ENCODE results near the gene PNPLA2.

The PNPLA2 gene

DNA sequence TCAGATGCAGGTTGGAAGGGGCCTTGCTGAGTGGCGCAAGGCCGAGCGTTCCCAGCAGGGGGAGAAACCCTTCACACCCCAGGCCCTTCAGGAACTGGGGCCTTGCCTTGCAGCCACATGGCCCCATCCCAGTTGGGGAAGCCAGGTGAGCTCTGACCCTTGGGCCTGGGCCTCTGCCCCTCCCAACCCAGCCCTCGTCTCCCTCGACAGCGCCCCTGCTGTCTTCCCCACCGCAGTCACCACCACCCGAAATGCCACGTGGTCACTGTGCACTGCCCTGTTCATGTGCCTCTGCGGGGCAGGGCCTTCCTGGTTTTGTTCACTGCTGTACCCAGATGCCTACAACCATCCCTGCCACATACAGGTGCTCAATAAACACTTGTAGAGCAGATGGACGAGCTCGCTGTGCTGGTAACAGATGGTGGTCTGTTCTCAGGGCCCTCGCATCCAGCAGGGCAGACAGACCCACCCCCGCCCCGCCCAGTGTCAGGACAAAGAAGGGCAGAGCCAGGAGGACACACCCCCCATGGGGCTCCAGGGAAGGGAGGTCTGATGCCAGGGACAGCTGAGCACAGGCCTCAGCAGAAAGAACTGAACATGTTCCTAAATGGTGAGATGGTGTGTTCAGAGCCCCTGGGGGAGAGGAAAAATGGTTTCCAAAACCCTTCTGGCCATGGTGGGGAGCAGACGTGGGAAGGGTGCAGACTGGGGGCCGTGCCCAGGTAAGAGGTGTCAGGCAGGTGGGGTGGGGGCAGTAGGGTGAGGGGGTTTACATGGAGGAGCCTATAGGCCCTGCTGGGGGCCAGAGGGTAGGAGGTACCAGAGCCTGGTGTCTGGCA, 19.9 kb downstream of the PNPLA2 start:
- no peak overlapping the region; the same call in 1 of the 2 replicates for H3K27ac ChIP-seq
- TF ChIP-seq CTCF (conservative IDR thresholded peaks at IDR 0.05), result no peak

- no peak overlapping the region; the same call in 1 of the 2 replicates for H3K27ac ChIP-seq
- no peak for TF ChIP-seq CTCF (conservative IDR thresholded peaks at IDR 0.05)
Observed at GRCh38 chr11:839280-839623, 20.5 kb downstream of the PNPLA2 start.

DNA sequence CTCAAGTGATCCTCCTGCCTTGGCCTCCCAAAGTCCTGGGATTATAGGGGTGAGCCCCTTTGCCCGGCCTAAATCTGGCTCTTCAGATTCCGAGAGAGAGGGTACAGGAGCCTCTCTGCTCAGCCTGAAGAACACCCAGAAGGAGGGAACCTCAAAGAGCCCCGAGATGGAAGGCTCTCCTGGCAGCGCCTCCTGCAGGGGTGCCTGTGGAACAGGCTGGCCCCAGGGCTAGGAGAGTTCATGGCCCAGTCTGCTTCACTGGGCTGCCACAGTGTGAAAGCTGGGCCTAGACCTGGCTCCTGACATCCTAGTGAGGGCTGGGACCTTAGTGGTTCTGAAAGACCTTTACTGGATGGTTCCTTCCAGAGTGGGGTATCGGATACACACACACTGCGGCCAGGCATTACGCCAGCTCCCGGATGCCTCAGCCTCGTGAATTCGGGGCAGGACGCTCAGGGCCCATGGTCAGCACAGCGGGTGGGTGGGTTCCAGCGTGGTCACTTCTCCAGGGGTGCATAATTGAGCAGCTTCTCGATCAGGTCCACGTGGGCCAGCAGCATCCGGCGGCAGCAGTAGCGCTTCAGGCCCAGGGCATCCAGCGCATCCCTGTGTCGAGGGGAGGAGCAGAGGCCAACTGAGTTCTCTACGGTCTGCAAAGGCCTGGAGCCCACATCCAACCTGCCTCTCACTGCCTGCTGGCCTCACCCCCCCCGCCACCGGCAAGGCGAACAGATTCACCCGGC, 21.3 kb downstream of the PNPLA2 start:
- H3K27ac ChIP-seq, result peak overlapping the region; percentile 95; the same call in 1 of the 2 replicates

GRCh38 chr11:841981-842369, 23.3 kb downstream of the PNPLA2 start:
- peak overlapping the region; percentile 95 for H3K27ac ChIP-seq
- TF ChIP-seq CTCF (conservative IDR thresholded peaks at IDR 0.05), result no peak

More for the DNA sequence above, 21.3 kb downstream of the PNPLA2 start:
- TF ChIP-seq CTCF (conservative IDR thresholded peaks at IDR 0.05), result peak; percentile 24

- no peak for TF ChIP-seq CTCF (conservative IDR thresholded peaks at IDR 0.05)
- peak within 1 kb of the TSS; percentile 95 for H3K27ac ChIP-seq
Observed at GRCh38 chr11:842370-843002, 23.8 kb downstream of the PNPLA2 start, which contains the start of the genes POLR2L and TSPAN4. Gene POLR2L, minus strand, starts transcription at chr11:842529. Its CDS starts 21 bp downstream, at chr11:842508. Gene TSPAN4, plus strand, starts transcription at chr11:842852. Its CDS starts 7,453 bp downstream, at chr11:850305.

- peak overlapping the region; percentile 95 for H3K27ac ChIP-seq
- TF ChIP-seq CTCF (conservative IDR thresholded peaks at IDR 0.05), result no peak
Observed at GRCh38 chr11:843086-843734, 24.5 kb downstream of the PNPLA2 start.

All from VCaP (cell line).